Inflammatory macrophage treated with lipopolysaccharide for 4 hours (primary cell): ENCODE data around the gene UGT1A9.
"Not testable (repeated sequence)": the region's sequence is repeated elsewhere in the genome, so short reads cannot be mapped to it uniquely, and the experiment has no call there.

Source experiments
- DNase-seq: peaks from one replicate; pipeline ENCODE4 v3.0.0-alpha.2; 2020

UGT1A9 gene

GRCh38 chr2:233713262-233713615 is 41.5 kb downstream of the UGT1A9 start:
- no peak for DNase-seq

GRCh38 chr2:233714121-233714520 is 42.4 kb downstream of the UGT1A9 start:
- DNase-seq, result no peak

GRCh38 chr2:233718552-233718951 is 46.9 kb downstream of the UGT1A9 start, which contains the start of gene UGT1A4:
Gene UGT1A4 (plus strand): TSS chr2:233718736. CDS start chr2:233718821, 85 bp downstream.
- DNase-seq, result no peak

- DNase-seq, result no peak
Measured at GRCh38 chr2:233728723-233729301, 57.1 kb downstream of the UGT1A9 start, which contains the start of gene UGT1A3. Gene UGT1A3 (plus strand): TSS chr2:233729042. CDS start chr2:233729127, 85 bp downstream.

- DNase-seq, result not testable (repeated sequence)
Measured at GRCh38 chr2:233736868-233737653, 65.4 kb downstream of the UGT1A9 start.

GRCh38 chr2:233740870-233741269 is 69.2 kb downstream of the UGT1A9 start:
- DNase-seq, result no peak

- DNase-seq, result no peak
Measured at GRCh38 chr2:233743464-233744259, 72.0 kb downstream of the UGT1A9 start.

GRCh38 chr2:233745073-233745755 is 73.5 kb downstream of the UGT1A9 start:
- DNase-seq, result no peak

GRCh38 chr2:233745838-233746237 is 74.1 kb downstream of the UGT1A9 start:
- DNase-seq, result not testable (repeated sequence)

- no peak for DNase-seq
Measured at GRCh38 chr2:233746475-233747282, 75.0 kb downstream of the UGT1A9 start.

GRCh38 chr2:233747283-233747544 is 75.5 kb downstream of the UGT1A9 start:
- DNase-seq, result no peak

GRCh38 chr2:233750689-233751088 is 79.0 kb downstream of the UGT1A9 start:
- not testable (repeated sequence) for DNase-seq

GRCh38 chr2:233751212-233752009 is 79.7 kb downstream of the UGT1A9 start:
- DNase-seq, result not testable (repeated sequence)

- no peak for DNase-seq
Measured at GRCh38 chr2:233754872-233755611, 83.3 kb downstream of the UGT1A9 start.

- DNase-seq, result no peak
Measured at GRCh38 chr2:233756429-233757081, 84.9 kb downstream of the UGT1A9 start.

- no peak for DNase-seq
Measured at GRCh38 chr2:233758141-233758540, 86.4 kb downstream of the UGT1A9 start.

- DNase-seq, result no peak
Measured at GRCh38 chr2:233758849-233759248, 87.2 kb downstream of the UGT1A9 start.

- no peak for DNase-seq
Measured at GRCh38 chr2:233760043-233760442, 88.3 kb downstream of the UGT1A9 start, which contains the start of gene UGT1A1. Gene UGT1A1 (plus strand): TSS chr2:233760270. CDS start chr2:233760288, 18 bp downstream.

GRCh38 chr2:233761040-233761769 is 89.5 kb downstream of the UGT1A9 start:
- DNase-seq, result no peak
